Measurements from ENCODE around the gene CFAP69. TPM values are rescaled to one million over a fixed set of nuclear protein-coding genes. Genes with fewer than 3 reads are reported as not detected.

The CFAP69 gene
- total and polyA plus RNA-seq, 10 of the 15 experiments (the other 5 are each of a cell fraction or from before 2014, with no cell fraction given), result 0.11 to 3.1 (median 0.48) TPM; not detected in 1

GRCh38 chr7:90334193-90334843 lies 89.3 kb downstream of the CFAP69 start:
- 82% methylated on average over 42 of the region's 48 CpGs for WGBS (ENCODE audit: insufficient coverage, insufficient replicate concordance, low lambda C conversion rate, missing lambda C conversion rate)
- no peak overlapping the region for H3K4me3 ChIP-seq
- FAIRE-seq (no peak), DNase-seq (ENCODE audit: low read depth, low spot score) (no peak), ATAC-seq (no peak)
- ChIA-PET POLR2A (interaction anchor here (0.6 kb wide), 1 partner anchor 1558 kb away, joined by 3 read pairs; no protein-coding TSS in a partner anchor), CTCF (interaction anchor here (0.6 kb wide), 1 partner anchor 1708 kb away, joined by 3 read pairs; no protein-coding TSS in a partner anchor), RAD21 (ENCODE audit: unreplicated experiment) (no interaction called here), SMC1A (ENCODE audit: uncharacterized antibody, unreplicated experiment) (interaction anchor here (1.2 to 1.8 kb wide), 2 partner anchors 8 to 93 kb away, joined by 3 to 4 read pairs; no protein-coding TSS in a partner anchor)
- no peak overlapping the region for H3K27ac ChIP-seq (ENCODE audit: control insufficient read depth, insufficient read depth)
- H3K4me2 ChIP-seq (ENCODE audit: control insufficient read depth, insufficient read depth), result no peak overlapping the region
- H3K4me1 ChIP-seq (ENCODE audit: control insufficient read depth, insufficient read depth, low read length), result no peaks in the 10 kb centered on the region
- H4K20me1 ChIP-seq (ENCODE audit: control insufficient read depth, insufficient read depth), result no peaks in the 10 kb centered on the region
- H3K36me3 ChIP-seq (ENCODE audit: control insufficient read depth in 2 of 2, insufficient read depth in 2 of 2, low read length in 1 of 2), result no peaks in the 10 kb centered on the region
- no TSS peak for BruUV-seq (replicated peaks)
- no peaks in the 10 kb centered on the region for H3K27me3 ChIP-seq (replicated peaks in 1 of 2; ENCODE audit: control insufficient read depth in 2 of 2, insufficient read depth in 2 of 2, low read length in 1 of 2)
- H3K79me2 ChIP-seq (ENCODE audit: control insufficient read depth, insufficient read depth, low read length), result no peaks in the 10 kb centered on the region
- TF ChIP-seq BCLAF1 (IDR thresholded peaks at IDR 0.05), result no peak
- TF ChIP-seq DPF2 (IDR thresholded peaks at IDR 0.05), result no peak
- TF ChIP-seq CREM (IDR thresholded peaks at IDR 0.05; ENCODE audit: low read depth), result no peak
- no peak for TF ChIP-seq RB1 (IDR thresholded peaks at IDR 0.05; ENCODE audit: borderline replicate concordance)
- no peak for TF ChIP-seq CBFB (IDR thresholded peaks at IDR 0.05; ENCODE audit: low read depth)
- no peak for TF ChIP-seq PKNOX1 (IDR thresholded peaks at IDR 0.05)
- no peak for TF ChIP-seq HCFC1 (IDR thresholded peaks at IDR 0.05; ENCODE audit: low read length)
- no peak for TF ChIP-seq ASH2L (IDR thresholded peaks at IDR 0.05; ENCODE audit: borderline replicate concordance, low read depth)
- no peak for TF ChIP-seq KAT2A (conservative IDR thresholded peaks at IDR 0.05; ENCODE audit: control insufficient read depth, low read depth, low read length)
- intact Hi-C loops (cut with micrococcal nuclease; ENCODE audit: unreplicated experiment) (no loop called here), in situ Hi-C loops (cut with MboI) (no loop called here)
- no peaks in the 10 kb centered on the region for H3K9me3 ChIP-seq (replicated peaks; ENCODE audit: control insufficient read depth, insufficient read depth, low read length)
- no peak overlapping the region for H3K9ac ChIP-seq (ENCODE audit: control insufficient read depth, insufficient read depth, low read length)
- H2AFZ ChIP-seq (ENCODE audit: control insufficient read depth, low read depth, low read length), result no peak overlapping the region

Measured in GM12878 (cell line).